LoVo (cell line): ENCODE results near the gene YLPM1.
A peak's percentile ranks its signal among the peaks of the same experiment; 100 is the strongest.

Experiments
- DNase-seq: peaks from one replicate; pipeline ENCODE4 v3.0.0-alpha.2; 2016; ENCODE audit warnings: low spot score

Gene YLPM1

DNA sequence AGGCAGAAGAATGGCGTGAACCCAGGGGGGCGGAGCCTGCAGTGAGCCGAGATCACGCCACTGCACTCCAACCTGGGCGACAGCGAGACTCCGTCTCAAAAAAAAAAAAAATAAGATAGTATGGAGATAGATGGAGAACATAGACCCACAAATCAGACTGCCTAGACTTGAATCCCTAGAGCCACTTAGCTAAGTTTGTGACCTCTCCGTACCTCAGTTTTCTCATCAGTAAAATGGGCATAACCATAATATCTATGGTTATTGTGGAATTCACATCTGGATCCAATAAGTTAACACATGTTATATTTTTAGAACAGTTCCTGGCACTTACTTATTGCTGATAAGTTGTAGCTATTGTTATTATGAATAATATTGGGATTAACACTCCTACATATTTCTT lies 105.6 kb downstream of the YLPM1 start:
- DNase-seq: no peak

DNA sequence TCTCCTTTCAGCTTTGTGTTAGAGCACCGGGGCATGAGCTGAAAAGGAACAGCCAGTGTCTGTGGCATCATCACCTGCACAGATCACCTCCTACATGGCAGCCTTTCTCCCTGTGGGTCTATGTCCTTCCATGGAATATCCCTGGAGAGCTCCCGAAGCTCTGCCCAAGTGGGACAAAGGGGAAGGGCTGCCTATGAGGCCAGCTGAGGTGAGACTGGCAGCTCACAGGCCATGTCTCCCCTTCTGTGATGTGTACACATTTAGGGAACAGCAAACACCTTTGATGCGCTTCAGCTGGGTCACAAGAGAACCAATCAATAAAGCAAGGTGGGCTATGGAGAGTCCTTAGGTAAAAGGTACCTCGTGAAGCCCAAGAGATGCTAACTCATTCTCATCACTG lies 108.7 kb downstream of the YLPM1 start:
- DNase-seq: no peak

DNA sequence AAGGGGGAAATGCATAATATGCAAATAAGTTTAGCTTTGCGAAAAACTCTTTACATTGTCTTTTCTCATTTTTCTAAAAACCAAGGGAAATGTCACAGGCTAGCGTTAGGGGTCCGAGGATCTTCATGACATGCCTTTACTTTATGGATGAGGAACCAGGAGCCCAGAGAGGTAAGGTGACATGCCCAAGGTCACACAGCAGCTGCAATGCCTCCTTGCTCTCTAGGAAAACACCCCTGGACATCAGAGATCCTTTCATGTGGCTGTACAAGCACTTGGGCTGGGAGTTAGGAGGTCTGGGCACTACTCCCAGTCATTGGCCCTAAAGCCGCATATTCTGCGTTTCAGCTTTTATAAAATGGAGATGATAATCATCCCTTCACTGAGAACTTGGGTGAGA lies 112.1 kb downstream of the YLPM1 start:
- no peak for DNase-seq

DNA sequence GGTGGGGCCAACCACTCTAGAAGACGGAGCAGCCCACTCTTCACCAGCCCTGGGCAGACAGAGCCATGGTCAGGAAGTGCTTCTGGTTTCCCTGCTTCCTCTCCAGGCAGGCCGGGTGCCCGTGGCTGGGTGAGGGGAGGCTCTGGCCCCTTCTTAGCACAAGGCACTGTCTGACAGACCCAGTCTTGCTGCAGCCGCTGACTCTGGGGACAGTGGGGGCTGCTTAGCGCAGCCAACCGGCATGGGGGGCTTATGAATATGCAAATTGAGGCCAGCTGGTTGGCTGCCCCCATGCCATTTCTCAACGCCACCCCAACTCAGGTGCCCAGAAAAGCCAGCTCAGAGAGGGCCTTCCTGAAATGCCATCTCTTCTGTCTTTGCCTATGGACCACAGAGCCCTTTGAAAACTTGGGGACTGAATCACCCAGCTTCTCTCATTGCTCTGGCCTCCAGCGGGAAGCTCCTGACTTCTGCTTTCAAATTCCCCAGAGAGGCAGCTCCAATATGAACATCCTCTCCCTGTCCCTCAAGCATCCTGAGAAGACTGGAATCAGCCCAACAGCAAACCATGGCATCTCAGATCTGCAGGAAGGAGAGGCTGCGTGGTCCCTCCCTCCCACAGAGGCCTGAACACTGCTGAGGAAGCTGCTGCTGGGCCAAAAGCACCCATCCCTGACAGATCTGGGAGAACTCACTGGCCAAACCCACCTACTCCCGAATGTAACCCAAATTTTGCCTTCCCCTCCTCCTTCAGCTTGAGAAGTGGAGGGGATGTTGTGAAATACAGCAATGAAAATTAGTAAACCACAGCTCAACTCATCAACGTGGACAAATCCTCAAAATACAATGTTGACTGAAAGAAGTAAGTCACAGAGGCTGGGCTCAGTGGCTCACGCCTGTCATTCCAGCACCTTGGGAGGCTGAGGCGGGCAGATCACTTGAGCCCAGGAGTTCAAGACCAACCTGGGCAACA lies 113.1 kb downstream of the YLPM1 start, which contains the start of gene PROX2:
Gene PROX2, minus strand, starts transcription at position 205 of the 973 bp plus-strand sequence. CDS start 12,311 bp downstream, outside the sequence.
- DNase-seq: no peak

DNA sequence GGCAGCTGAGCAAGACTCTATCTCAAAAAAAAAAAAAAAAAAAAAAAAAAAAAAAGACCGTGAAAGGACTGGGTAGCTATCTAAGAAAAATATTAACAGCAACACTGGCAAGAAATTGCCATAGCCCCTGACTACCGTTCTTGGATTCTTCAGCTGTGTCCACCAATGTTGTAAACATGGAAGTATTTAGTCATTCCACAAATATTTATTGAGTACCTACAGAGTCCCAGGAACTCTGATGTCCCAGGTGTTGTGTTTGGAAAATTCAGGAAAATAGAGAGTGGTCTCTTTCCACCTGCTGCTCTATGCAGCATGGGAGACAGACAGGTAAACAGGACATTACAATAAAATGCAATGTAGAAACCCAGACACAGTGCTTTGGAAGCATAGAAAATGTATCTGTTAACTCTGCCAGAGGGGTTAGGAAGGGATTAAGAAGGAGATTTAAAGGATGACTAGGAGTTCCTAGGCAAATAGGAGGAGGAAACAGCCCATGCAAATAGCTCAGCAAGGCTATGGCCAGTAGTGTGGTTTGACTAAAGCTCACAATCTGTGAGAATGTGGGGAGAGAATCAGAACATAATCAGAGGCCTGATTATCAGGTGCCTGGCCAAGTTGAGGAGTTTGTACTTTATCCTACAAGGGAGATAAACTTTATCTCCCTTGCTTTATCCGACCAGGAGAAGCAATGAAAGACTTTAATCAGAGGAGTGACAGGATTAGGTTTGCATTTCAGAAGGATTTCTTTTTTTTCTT lies 116.5 kb downstream of the YLPM1 start:
- DNase-seq: no peak

DNA sequence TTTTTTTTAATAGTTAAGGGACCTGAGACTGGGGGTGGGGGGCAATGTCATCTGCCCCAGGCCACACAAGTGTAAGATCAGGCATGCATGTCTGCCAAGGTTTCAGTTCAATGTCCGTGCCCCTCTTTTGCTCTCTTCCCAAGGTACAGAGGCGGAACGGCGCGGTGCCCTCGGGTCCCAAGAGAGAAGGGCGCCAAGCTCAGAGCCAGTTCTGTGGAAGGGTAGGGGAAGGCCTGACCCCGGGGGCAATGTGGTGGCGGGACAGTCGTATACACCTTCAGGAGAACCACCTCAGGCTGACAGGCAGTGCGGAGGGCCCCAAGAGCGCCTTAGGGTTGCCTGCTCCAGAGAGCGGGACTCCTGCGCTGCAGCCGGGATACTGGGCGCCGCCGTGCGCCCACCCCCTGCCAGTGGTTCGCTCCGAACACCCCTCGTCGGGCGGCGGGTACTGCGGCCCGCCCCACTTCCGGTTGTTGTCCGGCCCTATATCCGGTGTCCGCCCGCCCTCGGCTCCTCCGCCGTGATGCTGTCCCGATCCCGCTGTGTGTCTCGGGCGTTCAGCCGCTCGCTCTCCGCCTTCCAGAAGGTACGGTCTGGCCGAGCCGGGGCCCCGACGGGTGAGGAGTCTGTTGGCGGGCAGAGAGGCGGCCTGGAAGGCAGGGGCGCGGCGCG lies 118.5 kb downstream of the YLPM1 start, which contains the start of gene DLST:
Gene DLST, plus strand, starts transcription at position 486 of the 672 bp plus-strand sequence. Its CDS starts 38 bp downstream, at position 524.
- peak; percentile 90 for DNase-seq

DNA sequence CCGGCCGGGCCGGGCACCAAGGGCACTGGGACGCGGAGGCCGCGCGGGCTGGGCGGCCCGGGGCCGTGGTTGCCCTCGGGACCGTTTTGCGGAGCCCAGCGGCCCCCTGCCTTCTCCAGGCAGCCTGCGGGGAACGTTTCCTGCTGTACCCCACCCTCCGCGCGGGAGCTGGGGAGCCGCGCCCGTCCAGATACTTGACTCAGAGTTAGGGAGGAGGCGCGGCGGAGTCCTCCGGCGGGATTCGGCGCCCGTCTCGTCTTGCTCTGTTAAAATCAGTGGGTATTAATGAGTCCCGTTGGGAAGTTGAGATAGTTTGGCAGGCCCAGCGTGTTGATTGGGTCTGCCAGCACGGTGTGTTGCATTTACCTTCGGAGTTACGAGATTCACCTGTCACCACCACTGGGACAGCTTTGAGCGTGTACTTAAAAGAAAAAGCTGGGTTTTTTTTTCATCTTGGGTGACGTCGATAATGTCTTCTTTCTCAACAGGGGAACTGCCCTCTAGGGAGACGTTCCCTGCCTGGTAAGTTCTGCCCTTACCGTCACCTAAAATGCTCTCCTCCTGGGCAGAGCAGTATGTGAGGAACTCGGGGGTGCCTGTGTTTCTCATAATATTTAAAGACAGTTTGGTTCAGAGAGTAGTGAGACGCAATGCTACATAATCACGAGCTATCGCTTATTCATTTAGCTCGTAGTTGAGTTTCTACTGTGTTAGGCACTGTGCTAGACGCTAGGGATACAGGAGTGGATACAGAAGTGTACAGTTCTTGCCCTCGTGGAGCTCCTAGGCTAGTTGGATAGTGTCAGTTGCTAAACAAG lies 119.2 kb downstream of the YLPM1 start:
- peak; percentile 45 for DNase-seq
